ENCODE results near the gene KNL1. TPM values are rescaled to one million over a fixed set of nuclear protein-coding genes. Genes with fewer than 3 reads are reported as not detected.
"Not testable (repeated sequence)": the region's sequence is repeated elsewhere in the genome, so short reads cannot be mapped to it uniquely, and the experiment has no call there.

KNL1 gene
- total RNA-seq, 1 experiment from 2014 or later = 27.5 TPM

- CTCF ChIA-PET = no interaction called here
- H3F3A ChIP-seq (ENCODE audit: insufficient read depth, low read depth) = no peaks in the 10 kb centered on the region
- TF ChIP-seq EZH2 (IDR thresholded peaks at IDR 0.05; ENCODE audit: low read depth) (no peak), CTCF (conservative IDR thresholded peaks at IDR 0.05) (no peak)
- H3K9me3 ChIP-seq (ENCODE audit: insufficient read depth, low read depth) = no peaks in the 10 kb centered on the region
- H3K27me3 ChIP-seq (ENCODE audit: insufficient read depth, low read depth) = no peaks in the 10 kb centered on the region
- H3K4me2 ChIP-seq = no peak overlapping the region
- no peak overlapping the region for H3K4me3 ChIP-seq
- no peaks in the 10 kb centered on the region for H4K20me1 ChIP-seq (ENCODE audit: insufficient read depth)
- no peaks in the 10 kb centered on the region for H3K36me3 ChIP-seq (ENCODE audit: low read depth)
- DNase-seq = no peak
- no peaks in the 10 kb centered on the region for H3K4me1 ChIP-seq (replicated peaks; ENCODE audit: insufficient read depth)
- no TSS peak for BruUV-seq (replicated peaks)
- no peaks in the 10 kb centered on the region for H3K9me2 ChIP-seq (ENCODE audit: insufficient read depth)
- intact Hi-C loops (cut with micrococcal nuclease; ENCODE audit: unreplicated experiment) = no loop called here
- no peaks in the 10 kb centered on the region for H3K79me2 ChIP-seq (ENCODE audit: low read depth)
- POLR2A ChIA-PET (ENCODE audit: unreplicated experiment) = interaction anchor here (0.7 kb wide), 1 partner anchor 100 kb away, joined by 3 read pairs; the partner anchor contains the start of gene CCDC32
- no peak overlapping the region for H3K27ac ChIP-seq
- no peak overlapping the region for H2AFZ ChIP-seq
Observed at GRCh38 chr15:40664909-40665308, 70.9 kb downstream of the KNL1 start.

- H3K4me3 ChIP-seq; POLR2A ChIA-PET (ENCODE audit: unreplicated experiment); H3K27me3 ChIP-seq (ENCODE audit: insufficient read depth, low read depth); H4K20me1 ChIP-seq (ENCODE audit: insufficient read depth); BruUV-seq (replicated peaks); H3K9me3 ChIP-seq (ENCODE audit: insufficient read depth, low read depth); H2AFZ ChIP-seq; H3K4me1 ChIP-seq (replicated peaks; ENCODE audit: insufficient read depth); H3K36me3 ChIP-seq (ENCODE audit: low read depth); intact Hi-C loops (cut with micrococcal nuclease; ENCODE audit: unreplicated experiment); DNase-seq; CTCF ChIA-PET; H3K79me2 ChIP-seq (ENCODE audit: low read depth); H3K9me2 ChIP-seq (ENCODE audit: insufficient read depth); H3F3A ChIP-seq (ENCODE audit: insufficient read depth, low read depth); H3K4me2 ChIP-seq; H3K27ac ChIP-seq: not testable (repeated sequence)
Observed at GRCh38 chr15:40676290-40676689, 82.2 kb downstream of the KNL1 start.

DNA sequence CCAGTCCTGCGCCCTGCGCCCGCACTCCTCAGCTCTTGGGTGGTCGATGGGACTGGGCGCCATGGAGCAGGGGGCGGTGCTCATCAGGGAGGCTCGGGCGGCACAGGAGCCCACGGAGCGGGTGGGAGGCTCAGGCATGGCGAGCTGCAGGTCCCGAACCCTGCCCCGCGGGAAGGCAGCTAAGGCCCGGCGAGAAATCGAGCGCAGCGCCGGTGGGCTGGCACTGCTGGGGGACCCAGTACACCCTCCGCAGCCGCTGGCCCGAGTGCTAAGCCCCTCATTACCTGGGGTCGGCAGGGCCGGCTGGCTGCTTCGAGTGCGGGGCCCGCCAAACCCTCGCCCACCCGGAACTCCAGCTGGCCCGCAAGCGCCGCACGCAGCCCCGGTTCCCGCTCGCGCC is 82.9 kb downstream of the KNL1 start:
- H3K79me2 ChIP-seq (ENCODE audit: low read depth); H3K9me3 ChIP-seq (ENCODE audit: insufficient read depth, low read depth); H3K4me1 ChIP-seq (replicated peaks; ENCODE audit: insufficient read depth); H3K27me3 ChIP-seq (ENCODE audit: insufficient read depth, low read depth); BruUV-seq (replicated peaks); POLR2A ChIA-PET (ENCODE audit: unreplicated experiment); H3K36me3 ChIP-seq (ENCODE audit: low read depth); H2AFZ ChIP-seq; intact Hi-C loops (cut with micrococcal nuclease; ENCODE audit: unreplicated experiment); H3K27ac ChIP-seq; H4K20me1 ChIP-seq (ENCODE audit: insufficient read depth); H3K4me2 ChIP-seq; DNase-seq; H3K9me2 ChIP-seq (ENCODE audit: insufficient read depth); H3F3A ChIP-seq (ENCODE audit: insufficient read depth, low read depth); H3K4me3 ChIP-seq: not testable (repeated sequence)
- CTCF ChIA-PET = interaction anchor here (0.7 kb wide), 1 partner anchor 70 kb away, joined by 16 read pairs; no protein-coding TSS in a partner anchor

GRCh38 chr15:40680151-40680550 is 86.1 kb downstream of the KNL1 start:
- ChIA-PET POLR2A (ENCODE audit: unreplicated experiment) (interaction anchor here (0.7 kb wide), 1 partner anchor 1816 kb away, joined by 3 read pairs; no protein-coding TSS in a partner anchor), CTCF (no interaction called here)
- H3K9me3 ChIP-seq (ENCODE audit: insufficient read depth, low read depth) = no peaks in the 10 kb centered on the region
- H3K79me2 ChIP-seq (ENCODE audit: low read depth) = no peaks in the 10 kb centered on the region
- DNase-seq = no peak
- H4K20me1 ChIP-seq (ENCODE audit: insufficient read depth) = no peaks in the 10 kb centered on the region
- no peak overlapping the region for H3K27ac ChIP-seq
- intact Hi-C loops (cut with micrococcal nuclease; ENCODE audit: unreplicated experiment) = no loop called here
- no peak overlapping the region for H3K4me3 ChIP-seq
- H3F3A ChIP-seq (ENCODE audit: insufficient read depth, low read depth) = no peaks in the 10 kb centered on the region
- H3K27me3 ChIP-seq (ENCODE audit: insufficient read depth, low read depth) = no peaks in the 10 kb centered on the region
- H3K4me1 ChIP-seq (replicated peaks; ENCODE audit: insufficient read depth) = no peaks in the 10 kb centered on the region
- H2AFZ ChIP-seq = no peak overlapping the region
- no peak overlapping the region for H3K4me2 ChIP-seq
- no peaks in the 10 kb centered on the region for H3K9me2 ChIP-seq (ENCODE audit: insufficient read depth)
- BruUV-seq (replicated peaks) = no TSS peak
- TF ChIP-seq CTCF (conservative IDR thresholded peaks at IDR 0.05) (no peak), EZH2 (IDR thresholded peaks at IDR 0.05; ENCODE audit: low read depth) (no peak)
- H3K36me3 ChIP-seq (ENCODE audit: low read depth) = no peaks in the 10 kb centered on the region

DNA sequence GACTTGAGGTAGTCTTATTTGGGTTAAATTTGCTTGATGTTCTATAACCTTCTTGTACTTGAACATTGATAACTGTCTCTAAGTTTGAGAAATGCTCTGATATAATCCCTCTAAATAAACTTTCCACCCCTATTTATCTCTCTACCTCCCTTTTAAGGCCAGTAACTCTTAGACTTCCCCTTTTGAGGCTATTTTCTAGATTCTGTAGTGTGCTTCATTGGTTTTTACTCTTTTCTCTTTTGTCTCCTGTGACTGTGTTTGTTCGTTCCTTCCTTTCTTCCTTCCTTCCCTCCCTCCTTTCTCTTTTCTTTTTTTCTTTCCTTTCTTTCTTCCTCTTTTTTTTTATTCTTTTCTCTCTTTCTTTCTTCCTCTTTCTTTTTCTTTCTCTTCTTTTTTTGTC is 86.9 kb downstream of the KNL1 start:
- DNase-seq; H3K79me2 ChIP-seq (ENCODE audit: low read depth); H3K9me3 ChIP-seq (ENCODE audit: insufficient read depth, low read depth); BruUV-seq (replicated peaks); H3K36me3 ChIP-seq (ENCODE audit: low read depth); H3F3A ChIP-seq (ENCODE audit: insufficient read depth, low read depth); H3K9me2 ChIP-seq (ENCODE audit: insufficient read depth); POLR2A ChIA-PET (ENCODE audit: unreplicated experiment); H2AFZ ChIP-seq; H3K4me3 ChIP-seq; H4K20me1 ChIP-seq (ENCODE audit: insufficient read depth); intact Hi-C loops (cut with micrococcal nuclease; ENCODE audit: unreplicated experiment); H3K4me1 ChIP-seq (replicated peaks; ENCODE audit: insufficient read depth); H3K4me2 ChIP-seq; H3K27ac ChIP-seq; H3K27me3 ChIP-seq (ENCODE audit: insufficient read depth, low read depth): not testable (repeated sequence)
- CTCF ChIA-PET = interaction anchor here (0.7 kb wide), 1 partner anchor 568 kb away, joined by 4 read pairs; no protein-coding TSS in a partner anchor

Data from PC-9 (cell line).